ENCODE results near the gene YWHAE. TPM values are rescaled to one million over a fixed set of nuclear protein-coding genes. Genes with fewer than 3 reads are reported as not detected.

The YWHAE gene
- total and polyA plus RNA-seq, 9 of the 15 experiments (the other 6 are each of a cell fraction or from before 2014, with no cell fraction given): 184 to 727 (median 448) TPM

GRCh38 chr17:1414001-1414574, 14.1 kb upstream of the YWHAE start:
- no peaks in the 10 kb centered on the region for H3K27me3 ChIP-seq (ENCODE audit: control insufficient read depth in 2 of 2, insufficient read depth in 2 of 2, low read length in 2 of 2)
- no peak overlapping the region for H3K4me3 ChIP-seq
- BruUV-seq (replicated peaks): no TSS peak
- H3K36me3 ChIP-seq (ENCODE audit: control insufficient read depth, insufficient read depth, low read length): no peaks in the 10 kb centered on the region
- no peaks in the 10 kb centered on the region; a peak in 2 of 5 replicates for H3K4me1 ChIP-seq (replicated peaks in 1 of 2; ENCODE audit: control insufficient read depth in 2 of 2, insufficient read depth in 2 of 2, low read length in 2 of 2)
- FAIRE-seq (no peak), ATAC-seq (no peak), DNase-seq (ENCODE audit: extremely low read depth in 1 of 4, low spot score in 3 of 4) (no peak)
- in situ Hi-C loops (cut with MboI) (no loop called here), intact Hi-C loops (cut with micrococcal nuclease) (no loop called here)
- H3K79me2 ChIP-seq (ENCODE audit: control insufficient read depth, insufficient read depth, low read length): no peaks in the 10 kb centered on the region
- H2AFZ ChIP-seq (ENCODE audit: low read depth, low read length): no peak overlapping the region
- CTCF ChIA-PET (ENCODE audit: low intra/inter-chr PET ratio): no interaction called here
- no peaks in the 10 kb centered on the region for H3K9me1 ChIP-seq (ENCODE audit: control insufficient read depth, insufficient read depth, low read length)
- POLR2A ChIA-PET: interaction anchor here (0.8 kb wide), 1 partner anchor 16 kb away, joined by 4 read pairs; no protein-coding TSS in a partner anchor
- TF ChIP-seq, protein P1, sequence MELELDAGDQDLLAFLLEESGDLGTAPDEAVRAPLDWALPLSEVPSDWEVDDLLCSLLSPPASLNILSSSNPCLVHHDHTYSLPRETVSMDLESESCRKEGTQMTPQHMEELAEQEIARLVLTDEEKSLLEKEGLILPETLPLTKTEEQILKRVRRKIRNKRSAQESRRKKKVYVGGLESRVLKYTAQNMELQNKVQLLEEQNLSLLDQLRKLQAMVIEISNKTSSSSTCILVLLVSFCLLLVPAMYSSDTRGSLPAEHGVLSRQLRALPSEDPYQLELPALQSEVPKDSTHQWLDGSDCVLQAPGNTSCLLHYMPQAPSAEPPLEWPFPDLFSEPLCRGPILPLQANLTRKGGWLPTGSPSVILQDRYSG (tag; conservative IDR thresholded peaks at IDR 0.05; ENCODE audit: low read depth): no peak
- TF ChIP-seq, protein P2, sequence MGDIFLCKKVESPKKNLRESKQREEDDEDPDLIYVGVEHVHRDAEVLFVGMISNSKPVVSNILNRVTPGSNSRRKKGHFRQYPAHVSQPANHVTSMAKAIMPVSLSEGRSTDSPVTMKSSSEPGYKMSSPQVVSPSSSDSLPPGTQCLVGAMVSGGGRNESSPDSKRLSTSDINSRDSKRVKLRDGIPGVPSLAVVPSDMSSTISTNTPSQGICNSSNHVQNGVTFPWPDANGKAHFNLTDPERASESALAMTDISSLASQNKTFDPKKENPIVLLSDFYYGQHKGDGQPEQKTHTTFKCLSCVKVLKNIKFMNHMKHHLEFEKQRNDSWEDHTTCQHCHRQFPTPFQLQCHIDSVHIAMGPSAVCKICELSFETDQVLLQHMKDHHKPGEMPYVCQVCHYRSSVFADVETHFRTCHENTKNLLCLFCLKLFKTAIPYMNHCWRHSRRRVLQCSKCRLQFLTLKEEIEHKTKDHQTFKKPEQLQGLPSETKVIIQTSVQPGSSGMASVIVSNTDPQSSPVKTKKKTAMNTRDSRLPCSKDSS (IDR thresholded peaks at IDR 0.05; ENCODE audit: low read depth, partially characterized antibody): no peak
- no peaks in the 10 kb centered on the region; the same call in 1 of the 2 replicates for H3K9me3 ChIP-seq (replicated peaks; ENCODE audit: control insufficient read depth, insufficient read depth, low read depth, low read length)
- WGBS (ENCODE audit: insufficient coverage, low coverage, missing lambda C conversion rate): 76% methylated on average over 6 of the region's 9 CpGs
- H3K27ac ChIP-seq (ENCODE audit: extremely low read depth, low read depth, low read length): no peak overlapping the region
- H3K4me2 ChIP-seq (ENCODE audit: insufficient read depth, low read length): no peak overlapping the region
- no peaks in the 10 kb centered on the region for H4K20me1 ChIP-seq (replicated peaks; ENCODE audit: control insufficient read depth, insufficient read depth, low read length)
- no peak overlapping the region for H3K9ac ChIP-seq (ENCODE audit: insufficient read depth in 1 of 2, low read depth in 2 of 2, low read length in 2 of 2)

Data from K562 (cell line).